DMS53 treated with DMSO at 0.1 percent for 48 hours (cell line): ENCODE results near the gene GPR108.
"Not testable (repeated sequence)": the region's sequence is repeated elsewhere in the genome, so short reads cannot be mapped to it uniquely, and the experiment has no call there.

ENCODE experiments used
- DNase-seq: peaks from one replicate; lab custom pipeline; 2025; ENCODE audit not compliant: unreplicated experiment; lab: John Stamatoyannopoulos, UW

Gene GPR108

DNA sequence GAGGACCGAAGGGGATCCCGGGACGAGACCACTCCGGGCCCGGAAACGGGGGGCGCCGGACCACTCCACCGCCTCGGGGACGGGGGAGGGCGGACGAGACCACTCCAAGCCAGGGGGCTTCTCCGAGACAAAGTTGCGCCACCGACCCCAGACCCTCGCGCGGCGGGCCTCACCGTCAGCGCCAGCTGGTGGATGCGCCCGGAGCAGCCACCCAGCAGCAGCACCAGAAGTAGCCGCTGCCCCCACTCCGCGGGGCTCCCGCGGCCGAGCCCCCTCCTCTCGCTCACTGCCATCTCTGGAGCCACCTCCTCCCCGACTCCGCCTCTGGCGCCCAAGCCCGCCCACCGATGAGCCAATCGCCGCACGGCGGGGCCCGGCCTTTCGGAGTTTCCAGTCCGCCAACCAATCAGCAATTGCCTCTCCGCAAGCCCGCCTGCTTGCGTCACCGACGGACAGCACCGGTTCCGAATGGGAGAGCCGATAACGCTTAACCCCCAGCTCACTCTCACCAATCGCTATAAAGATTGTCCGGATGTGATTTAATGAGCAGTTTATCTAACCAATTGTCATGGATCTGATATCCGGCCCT lies at the start of gene GPR108:
Gene GPR108, minus strand, starts transcription at position 297 of the 589 bp plus-strand sequence. Its CDS starts 4 bp downstream, at position 293.
- peak; percentile 78 for DNase-seq

GRCh38 chr19:6779206-6779605 lies 41.8 kb upstream of the GPR108 start:
- no peak for DNase-seq

DNA sequence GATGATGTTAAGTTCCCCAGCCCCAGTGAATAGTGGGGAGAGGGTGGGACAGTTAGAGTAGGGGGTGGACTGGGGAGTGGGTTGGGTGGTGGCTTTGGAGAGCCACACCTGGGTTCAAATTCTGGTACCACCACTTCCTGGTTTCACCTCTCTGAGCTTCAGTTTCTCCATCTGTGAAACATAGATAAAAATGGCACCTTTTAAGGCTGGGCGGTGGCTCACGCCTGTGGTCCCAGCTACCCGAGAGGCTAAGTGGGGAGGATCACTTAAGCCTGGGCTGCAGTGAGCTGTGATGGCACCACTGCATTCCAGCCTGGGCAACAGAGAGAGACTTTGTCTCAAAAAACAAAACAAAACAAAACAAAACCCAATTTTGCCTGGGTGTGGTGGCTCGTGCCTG lies 41.0 kb upstream of the GPR108 start:
- no peak for DNase-seq

DNA sequence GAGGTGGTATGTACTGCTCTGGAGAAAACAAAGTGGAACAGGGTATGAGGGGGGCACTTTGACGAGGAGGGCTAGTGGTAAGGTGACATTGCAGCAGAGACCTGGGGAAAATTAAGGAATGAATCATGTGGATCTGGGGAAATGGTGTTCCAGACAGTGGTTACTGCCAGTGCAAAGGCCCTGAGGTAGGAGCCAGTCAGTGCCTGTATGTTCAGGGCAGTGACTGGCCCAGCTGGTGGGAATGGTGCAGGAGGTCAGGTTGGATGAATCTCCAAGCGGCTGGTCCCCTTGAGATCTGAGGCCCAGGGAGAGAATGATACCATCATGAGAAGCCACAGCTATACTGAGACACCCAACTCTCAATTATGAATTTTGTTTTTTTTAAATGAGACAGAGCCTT lies 40.1 kb upstream of the GPR108 start:
- no peak for DNase-seq

- DNase-seq: no peak
Observed at GRCh38 chr19:6776999-6777398, 39.6 kb upstream of the GPR108 start.

- DNase-seq: not testable (repeated sequence)
Observed at GRCh38 chr19:6776045-6776444, 38.7 kb upstream of the GPR108 start.

- no peak for DNase-seq
Observed at GRCh38 chr19:6774821-6775707, 37.7 kb upstream of the GPR108 start.

DNA sequence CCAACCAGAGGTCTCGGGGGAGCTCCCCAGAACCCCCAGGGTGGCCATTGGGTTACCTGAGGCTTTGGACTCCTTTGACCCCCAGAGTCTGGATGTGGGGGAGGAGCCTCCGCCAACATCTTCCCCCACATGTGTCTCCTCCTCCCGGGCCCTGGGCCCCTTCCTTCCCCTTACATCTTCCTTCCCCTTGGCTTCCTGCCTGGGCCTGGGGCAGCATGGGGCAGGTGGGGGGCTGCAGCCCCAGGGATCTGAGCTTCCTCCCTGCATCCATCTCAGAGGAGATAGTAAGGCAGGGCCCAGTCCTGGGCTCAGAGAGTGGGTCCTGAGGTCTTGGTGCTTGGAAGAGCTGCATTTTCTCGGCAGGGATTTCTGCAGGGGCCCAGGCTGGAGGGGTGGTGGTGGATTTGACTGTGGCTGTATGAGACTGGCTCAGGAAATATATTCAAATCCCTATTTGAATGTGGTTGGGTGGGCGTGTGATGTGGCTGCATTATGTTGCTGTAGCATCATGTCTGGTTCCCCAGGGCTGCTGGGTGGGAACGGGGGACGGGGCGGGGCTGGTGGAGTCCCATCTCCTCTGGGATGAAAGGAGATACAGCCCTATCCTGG lies 36.0 kb upstream of the GPR108 start:
- no peak for DNase-seq

GRCh38 chr19:6772866-6773322 lies 35.5 kb upstream of the GPR108 start:
- no peak for DNase-seq

- no peak for DNase-seq
Observed at GRCh38 chr19:6772028-6772865, 34.9 kb upstream of the GPR108 start, which contains the start of gene VAV1. Gene VAV1 (plus strand): TSS chr19:6772708. CDS start chr19:6772808, 100 bp downstream.

- not testable (repeated sequence) for DNase-seq
Observed at GRCh38 chr19:6771648-6772027, 34.3 kb upstream of the GPR108 start.

GRCh38 chr19:6769006-6769619 lies 31.7 kb upstream of the GPR108 start:
- no peak for DNase-seq

- DNase-seq: no peak
Observed at GRCh38 chr19:6768236-6768785, 30.9 kb upstream of the GPR108 start.

GRCh38 chr19:6767357-6768235 lies 30.2 kb upstream of the GPR108 start, which contains the start of gene SH2D3A:
Gene SH2D3A (minus strand): TSS chr19:6767435. CDS start chr19:6763748, 3,687 bp downstream.
- no peak for DNase-seq

GRCh38 chr19:6767081-6767356 lies 29.6 kb upstream of the GPR108 start:
- DNase-seq: no peak

DNA sequence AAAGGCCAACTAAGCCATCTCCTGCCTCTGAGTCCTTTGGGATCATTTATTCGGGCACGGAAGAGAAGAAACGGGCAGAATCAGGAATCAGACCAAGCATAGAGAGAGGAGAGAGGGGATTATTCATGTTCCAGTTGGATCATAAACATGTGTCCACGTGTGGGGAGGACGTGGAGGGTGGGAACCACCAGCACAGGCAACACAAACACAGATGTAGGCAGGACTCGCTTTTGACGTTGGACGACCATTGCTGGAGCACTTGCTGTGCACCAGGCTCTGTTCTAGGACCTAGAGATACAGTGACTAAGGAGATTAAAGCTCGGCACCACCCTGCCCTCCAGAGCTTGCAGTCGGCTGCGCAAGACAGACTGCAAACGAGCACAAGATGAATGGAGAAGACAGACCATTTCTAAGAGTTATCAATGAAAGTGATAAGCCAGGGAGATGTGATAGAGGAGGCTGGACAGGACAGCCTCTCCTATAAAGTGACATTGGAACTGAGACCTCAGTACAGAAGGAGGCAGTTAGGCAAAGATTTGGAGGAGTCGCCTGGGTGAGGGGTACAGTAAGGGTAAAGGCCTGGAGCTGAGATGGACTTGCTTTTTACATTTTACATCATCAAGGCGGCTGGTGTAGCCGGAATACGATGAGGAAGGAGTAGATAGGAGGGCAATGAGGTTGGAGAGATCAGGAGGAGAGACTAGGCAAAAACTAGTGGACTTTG lies 29.1 kb upstream of the GPR108 start:
- no peak for DNase-seq

- peak; percentile 20 for DNase-seq
Observed at GRCh38 chr19:6765738-6766356, 28.5 kb upstream of the GPR108 start.

GRCh38 chr19:6762253-6762797 lies 24.9 kb upstream of the GPR108 start:
- not testable (repeated sequence) for DNase-seq
